ENCODE results near the gene SPINT3. TPM values are rescaled to one million over a fixed set of nuclear protein-coding genes. Genes with fewer than 3 reads are reported as not detected.

Gene SPINT3
- total RNA-seq, 3 donors from 2014 or later = not detected

DNA sequence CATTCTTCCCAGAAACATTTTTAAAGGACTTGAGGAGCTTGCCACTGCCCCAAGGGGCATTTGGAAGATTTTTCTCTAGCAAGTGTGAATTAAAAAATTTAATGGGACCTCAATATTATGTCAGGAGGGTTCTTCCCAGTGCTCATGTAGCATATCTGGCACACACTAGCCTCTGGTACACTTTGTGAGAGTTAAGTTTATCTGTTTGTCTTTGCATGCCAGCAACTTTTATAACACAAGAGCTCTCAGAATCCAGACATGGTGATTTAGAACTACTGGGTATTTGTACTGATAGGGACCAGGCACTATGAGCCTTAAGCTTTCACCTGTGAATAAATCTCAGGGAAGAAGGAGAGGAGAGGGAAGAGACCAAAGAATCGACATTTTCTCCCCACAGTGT lies 12.9 kb downstream of the SPINT3 start:
- Histone ChIP-seq H3K36me3 (no peaks in the 10 kb centered on the region), H3K27me3 (peaks cover 0 to 9% of the 10 kb centered on the region in 2 donors), H3K4me1 (no peaks in the 10 kb centered on the region), H3K27ac (no peak overlapping the region), H3K9me3 (no peaks in the 10 kb centered on the region), H3K4me3 (no peak overlapping the region)
- no peak for DNase-seq (ENCODE audit: low spot score in 2 of 2)
- TF ChIP-seq POLR2AphosphoS5 (IDR thresholded peaks at IDR 0.05) (no peak), POLR2A (IDR thresholded peaks at IDR 0.05) (no peak)
- TF ChIP-seq, protein P1, sequence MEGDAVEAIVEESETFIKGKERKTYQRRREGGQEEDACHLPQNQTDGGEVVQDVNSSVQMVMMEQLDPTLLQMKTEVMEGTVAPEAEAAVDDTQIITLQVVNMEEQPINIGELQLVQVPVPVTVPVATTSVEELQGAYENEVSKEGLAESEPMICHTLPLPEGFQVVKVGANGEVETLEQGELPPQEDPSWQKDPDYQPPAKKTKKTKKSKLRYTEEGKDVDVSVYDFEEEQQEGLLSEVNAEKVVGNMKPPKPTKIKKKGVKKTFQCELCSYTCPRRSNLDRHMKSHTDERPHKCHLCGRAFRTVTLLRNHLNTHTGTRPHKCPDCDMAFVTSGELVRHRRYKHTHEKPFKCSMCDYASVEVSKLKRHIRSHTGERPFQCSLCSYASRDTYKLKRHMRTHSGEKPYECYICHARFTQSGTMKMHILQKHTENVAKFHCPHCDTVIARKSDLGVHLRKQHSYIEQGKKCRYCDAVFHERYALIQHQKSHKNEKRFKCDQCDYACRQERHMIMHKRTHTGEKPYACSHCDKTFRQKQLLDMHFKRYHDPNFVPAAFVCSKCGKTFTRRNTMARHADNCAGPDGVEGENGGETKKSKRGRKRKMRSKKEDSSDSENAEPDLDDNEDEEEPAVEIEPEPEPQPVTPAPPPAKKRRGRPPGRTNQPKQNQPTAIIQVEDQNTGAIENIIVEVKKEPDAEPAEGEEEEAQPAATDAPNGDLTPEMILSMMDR (IDR thresholded peaks at IDR 0.05) = no peak
- intact Hi-C loops (cut with DNase I; ENCODE audit: low total_unique reads) = no loop called here

DNA sequence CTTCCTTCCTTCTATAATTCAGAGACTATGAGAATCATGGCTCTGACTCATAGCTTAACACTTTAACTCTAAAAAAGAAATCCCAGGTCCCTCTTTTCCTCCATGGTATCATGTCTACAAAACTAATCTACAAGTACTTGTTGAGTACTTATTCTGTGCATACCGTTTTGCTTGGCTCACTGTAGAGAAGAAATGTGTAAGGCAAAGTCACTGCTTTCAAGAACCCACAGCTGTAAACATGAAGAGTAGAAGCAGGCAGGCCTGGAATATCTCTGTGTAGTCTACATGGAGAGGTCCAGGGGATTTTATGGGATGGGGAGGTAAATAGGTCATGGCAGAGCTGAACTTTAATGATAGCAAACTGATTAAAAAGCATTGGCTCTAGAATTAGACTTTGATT lies 13.8 kb downstream of the SPINT3 start:
- H3K36me3 ChIP-seq = no peaks in the 10 kb centered on the region
- no peak overlapping the region for H3K27ac ChIP-seq
- H3K9me3 ChIP-seq = no peaks in the 10 kb centered on the region
- TF ChIP-seq POLR2AphosphoS5 (IDR thresholded peaks at IDR 0.05) (no peak), POLR2A (IDR thresholded peaks at IDR 0.05) (no peak)
- TF ChIP-seq, protein P1 (IDR thresholded peaks at IDR 0.05) = no peak
- peaks cover 0 to 12% of the 10 kb centered on the region in 2 donors for H3K27me3 ChIP-seq
- no peak for DNase-seq (ENCODE audit: low spot score in 2 of 2)
- no peak overlapping the region for H3K4me3 ChIP-seq
- no peaks in the 10 kb centered on the region for H3K4me1 ChIP-seq
- intact Hi-C loops (cut with DNase I; ENCODE audit: low total_unique reads) = no loop called here

DNA sequence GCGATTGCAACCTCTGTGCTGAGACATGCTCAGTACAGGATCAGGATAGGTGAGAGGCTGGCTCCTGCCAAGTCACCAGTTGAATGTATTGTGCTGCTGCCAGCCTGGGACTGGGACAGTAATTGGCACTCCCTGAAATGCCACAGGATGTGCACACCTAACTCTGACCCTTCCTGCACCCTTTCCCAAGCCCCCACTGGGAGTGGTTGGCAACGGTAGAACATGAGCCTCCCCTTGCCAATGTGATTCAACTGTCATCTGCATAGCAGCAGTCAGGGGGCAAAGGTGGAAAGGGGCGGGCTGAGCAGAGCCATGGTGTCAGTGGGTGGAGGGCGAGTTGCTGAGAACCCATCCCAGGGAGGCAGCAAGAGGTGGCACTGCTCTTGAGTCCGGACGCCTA lies 15.4 kb downstream of the SPINT3 start:
- no peaks in the 10 kb centered on the region for H3K9me3 ChIP-seq
- intact Hi-C loops (cut with DNase I; ENCODE audit: low total_unique reads) = no loop called here
- no peak overlapping the region for H3K27ac ChIP-seq
- peaks cover 0 to 12% of the 10 kb centered on the region in 2 donors for H3K27me3 ChIP-seq
- TF ChIP-seq POLR2A (IDR thresholded peaks at IDR 0.05) (no peak), POLR2AphosphoS5 (IDR thresholded peaks at IDR 0.05) (no peak)
- TF ChIP-seq, protein P1 (IDR thresholded peaks at IDR 0.05) = no peak
- no peak overlapping the region for H3K4me3 ChIP-seq
- H3K36me3 ChIP-seq = no peaks in the 10 kb centered on the region
- DNase-seq (ENCODE audit: low spot score in 2 of 2) = no peak
- H3K4me1 ChIP-seq = no peaks in the 10 kb centered on the region

DNA sequence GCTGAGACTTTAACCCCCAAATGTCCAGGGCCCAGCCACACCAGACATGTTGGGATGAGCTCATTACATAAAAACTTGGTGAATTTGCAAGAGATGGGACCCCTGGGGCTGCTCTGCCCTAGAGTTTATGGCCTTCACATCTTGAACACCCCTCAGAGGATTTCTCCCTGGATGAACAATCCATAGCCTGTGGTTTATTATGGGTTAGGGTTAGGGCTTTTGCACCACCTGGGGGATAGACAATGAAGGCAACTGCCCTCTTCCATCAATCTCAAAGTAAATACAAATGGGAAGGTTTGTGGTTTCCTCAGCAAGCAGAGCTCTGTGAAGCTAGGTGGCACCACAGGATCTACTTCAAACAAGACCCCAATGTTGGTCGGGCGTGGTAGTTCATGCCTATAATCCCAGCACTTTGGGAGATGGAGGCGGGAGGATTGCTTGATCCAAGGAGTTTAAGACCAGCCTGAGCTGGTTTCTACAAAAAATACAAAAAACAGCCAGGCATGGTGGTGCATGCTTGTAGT lies 17.4 kb downstream of the SPINT3 start:
- Histone ChIP-seq H3K4me3 (no peak overlapping the region), H3K27ac (no peak overlapping the region), H3K9me3 (no peaks in the 10 kb centered on the region), H3K36me3 (no peaks in the 10 kb centered on the region), H3K4me1 (no peaks in the 10 kb centered on the region), H3K27me3 (peaks cover 0 to 7% of the 10 kb centered on the region in 2 donors)
- intact Hi-C loops (cut with DNase I; ENCODE audit: low total_unique reads) = no loop called here
- TF ChIP-seq, protein P1 (IDR thresholded peaks at IDR 0.05) = no peak
- no peak for TF ChIP-seq POLR2A (IDR thresholded peaks at IDR 0.05)
- no peak for TF ChIP-seq POLR2AphosphoS5 (IDR thresholded peaks at IDR 0.05)
- no peak for DNase-seq (ENCODE audit: low spot score in 2 of 2)

DNA sequence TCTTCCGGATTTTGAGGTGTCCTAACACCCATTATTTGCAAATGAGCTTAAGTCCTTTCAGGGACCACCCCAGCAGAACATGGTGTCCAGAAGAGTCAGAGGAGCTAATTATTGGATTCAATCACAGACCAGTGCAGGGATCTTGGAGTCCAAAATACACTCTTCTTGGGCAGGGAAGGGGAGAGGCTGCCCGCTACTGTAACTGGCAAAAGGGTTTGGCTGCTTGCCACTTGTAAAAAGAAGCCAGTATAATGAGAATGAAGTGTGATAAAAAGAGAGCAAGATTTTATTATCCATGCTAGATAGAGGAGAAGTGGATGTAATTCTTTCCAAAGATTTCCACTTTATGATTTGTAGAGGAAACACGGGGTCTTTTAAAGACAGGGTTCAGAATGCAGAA lies 19.3 kb downstream of the SPINT3 start:
- intact Hi-C loops (cut with DNase I; ENCODE audit: low total_unique reads) = no loop called here
- Histone ChIP-seq H3K36me3 (no peaks in the 10 kb centered on the region), H3K4me1 (no peaks in the 10 kb centered on the region), H3K4me3 (no peak overlapping the region), H3K27ac (no peak overlapping the region), H3K9me3 (no peaks in the 10 kb centered on the region), H3K27me3 (peaks cover 0 to 7% of the 10 kb centered on the region in 2 donors)
- no peak for TF ChIP-seq POLR2AphosphoS5 (IDR thresholded peaks at IDR 0.05)
- DNase-seq (ENCODE audit: low spot score in 2 of 2) = no peak

DNA sequence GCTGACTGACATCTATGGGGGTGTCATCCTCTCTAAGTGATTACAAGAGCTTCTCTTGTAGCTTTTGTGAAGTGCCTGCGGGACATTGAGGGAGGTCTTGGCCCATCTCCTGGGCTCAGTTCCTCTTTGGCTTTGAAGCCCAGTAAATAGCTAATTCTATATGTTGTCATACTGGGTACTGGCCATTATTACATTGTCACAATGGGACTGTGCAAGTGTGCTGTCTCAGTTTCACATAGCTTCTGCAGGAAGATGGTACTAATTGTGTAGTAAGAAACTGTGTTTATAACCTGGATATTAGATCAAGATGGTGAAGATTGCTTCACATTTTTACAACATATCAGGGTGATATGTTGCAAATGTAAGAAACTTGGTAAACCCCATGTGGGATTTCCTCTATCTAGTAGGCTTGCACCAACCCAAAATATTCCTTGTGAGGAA lies 19.9 kb downstream of the SPINT3 start:
- H3K27ac ChIP-seq = no peak overlapping the region
- TF ChIP-seq POLR2AphosphoS5 (IDR thresholded peaks at IDR 0.05) (no peak), POLR2A (IDR thresholded peaks at IDR 0.05) (no peak)
- TF ChIP-seq, protein P1 (IDR thresholded peaks at IDR 0.05) = no peak
- intact Hi-C loops (cut with DNase I; ENCODE audit: low total_unique reads) = no loop called here
- no peak overlapping the region for H3K4me3 ChIP-seq
- H3K27me3 ChIP-seq = peaks cover 0 to 7% of the 10 kb centered on the region in 2 donors
- DNase-seq (ENCODE audit: low spot score in 2 of 2) = no peak
- no peaks in the 10 kb centered on the region for H3K4me1 ChIP-seq
- H3K36me3 ChIP-seq = no peaks in the 10 kb centered on the region
- H3K9me3 ChIP-seq = no peaks in the 10 kb centered on the region
